Liver (tissue), 9 donors: ENCODE data around the gene DAAM1. TPM values are rescaled to one million over a fixed set of nuclear protein-coding genes. Genes with fewer than 3 reads are reported as not detected.

Experiments
- DNase-seq: peaks from one replicate; pipeline ENCODE4 v3.0.0-alpha.2; 2017; ENCODE audit warnings: low spot score
- H3K27ac ChIP-seq, 2 donors: one replicate each; pipeline ENCODE4 v1.7.0; 2013; ENCODE audit warnings: inconsistent platforms in 2 of 2, low read length in 2 of 2, control low read depth in 1 of 2, low read depth in 1 of 2, mild to moderate bottlenecking in 1 of 2
- H3K27me3 ChIP-seq, 4 donors: one replicate each; pipeline versions ENCODE4 v1.6.1 to v1.7.0; 2013; ENCODE audit warnings: low read length in 3 of 4, inconsistent platforms in 1 of 4, mild to moderate bottlenecking in 1 of 4, moderate library complexity in 1 of 4; ENCODE audit not compliant: control insufficient read depth in 4 of 4, insufficient read depth in 4 of 4
- H3K36me3 ChIP-seq, 4 donors: one replicate each; pipeline versions ENCODE4 v1.6.1 to v1.7.0; 2013; ENCODE audit warnings: low read length in 3 of 4, mild to moderate bottlenecking in 3 of 4, low read depth in 1 of 4, moderate library complexity in 1 of 4; ENCODE audit not compliant: control insufficient read depth in 4 of 4, insufficient read depth in 3 of 4
- H3K4me1 ChIP-seq, 4 donors: one replicate each; pipeline versions ENCODE4 v1.6.1 to v1.7.0; 2013; ENCODE audit warnings: low read length in 3 of 4, mild to moderate bottlenecking in 3 of 4, moderate library complexity in 1 of 4; ENCODE audit not compliant: control insufficient read depth in 4 of 4, insufficient read depth in 4 of 4
- H3K4me3 ChIP-seq, 3 donors: one replicate each; pipeline versions ENCODE4 v1.6.1 to v1.7.0; 2013; ENCODE audit warnings: low read length in 3 of 3, control low read depth in 1 of 3, low read depth in 1 of 3, mild to moderate bottlenecking in 1 of 3
- H3K9ac ChIP-seq, 2 donors: one replicate each; pipeline ENCODE4 v1.7.0; 2013; ENCODE audit warnings: low read length in 2 of 2, mild to moderate bottlenecking in 2 of 2, moderate library complexity in 2 of 2, control low read depth in 1 of 2, low read depth in 1 of 2
- H3K9me3 ChIP-seq, 4 donors: one replicate each; pipeline versions ENCODE4 v1.6.1 to v1.7.0; 2013; ENCODE audit warnings: low read length in 3 of 4; ENCODE audit not compliant: control insufficient read depth in 4 of 4
- ATF3 ChIP-seq: IDR thresholded peaks from 2 replicates; pipeline ENCODE4 v1.6.1; 2016; ENCODE audit warnings: antibody characterized with exemption
- EGR1 ChIP-seq, 2 donors: IDR thresholded peaks; 2 replicates each; pipeline ENCODE4 v1.6.1; 2016 to 2018; ENCODE audit warnings: antibody characterized with exemption in 2 of 2, low read depth in 2 of 2
- FOXA1 ChIP-seq: IDR thresholded peaks from 2 replicates; pipeline ENCODE4 v1.6.1; 2016; ENCODE audit warnings: antibody characterized with exemption
- FOXA2 ChIP-seq: IDR thresholded peaks from 2 replicates; pipeline ENCODE4 v1.6.1; 2016; ENCODE audit warnings: antibody characterized with exemption
- GABPA ChIP-seq, 2 donors: IDR thresholded peaks in 1 of 2; conservative IDR thresholded peaks in 1 of 2; 2 replicates each; pipeline ENCODE4 v1.6.1; 2016; ENCODE audit warnings: antibody characterized with exemption in 2 of 2, mild to moderate bottlenecking in 1 of 2, moderate library complexity in 1 of 2
- HNF4A ChIP-seq, 2 donors: conservative IDR thresholded peaks; 2 replicates each; pipeline ENCODE4 v1.6.1; 2016; ENCODE audit warnings: antibody characterized with exemption in 2 of 2, mild to moderate bottlenecking in 2 of 2
- HNF4G ChIP-seq: IDR thresholded peaks from 2 replicates; pipeline ENCODE4 v1.6.1; 2016; ENCODE audit warnings: antibody characterized with exemption
- JUND ChIP-seq, 2 donors: IDR thresholded peaks; 2 replicates each; pipeline ENCODE4 v1.6.1; 2016; ENCODE audit warnings: antibody characterized with exemption in 2 of 2
- MAX ChIP-seq: IDR thresholded peaks from 2 replicates; pipeline ENCODE4 v1.6.1; 2016; ENCODE audit warnings: antibody characterized with exemption
- RAD21 ChIP-seq, 2 donors: IDR thresholded peaks; 2 replicates each; pipeline ENCODE4 v1.6.1; 2016; ENCODE audit warnings: antibody characterized with exemption in 2 of 2, mild to moderate bottlenecking in 2 of 2
- REST ChIP-seq: IDR thresholded peaks from 2 replicates; pipeline ENCODE4 v1.6.1; 2016; ENCODE audit warnings: antibody characterized with exemption, mild to moderate bottlenecking
- SP1 ChIP-seq: IDR thresholded peaks from 2 replicates; pipeline ENCODE4 v1.6.1; 2018; ENCODE audit warnings: antibody characterized with exemption, mild to moderate bottlenecking
- TAF1 ChIP-seq: conservative IDR thresholded peaks from 2 replicates; pipeline ENCODE4 v1.6.1; 2016; ENCODE audit warnings: antibody characterized with exemption, mild to moderate bottlenecking
- YY1 ChIP-seq: IDR thresholded peaks from 2 replicates; pipeline ENCODE4 v1.6.1; 2016; ENCODE audit warnings: antibody characterized with exemption, mild to moderate bottlenecking
- ZBTB33 ChIP-seq: IDR thresholded peaks from 2 replicates; pipeline ENCODE4 v1.6.1; 2016; ENCODE audit warnings: antibody characterized with exemption
- WGBS: extraction: QIAGEN DNeasy Blood & Tissue Kit; methylation state at CpG from one replicate; pipeline ENCODE4 v1.1.7; 2013; 5-methylcytosine and 5-hydroxymethylcytosine counted together
- polyA plus RNA-seq, 2 donors: library from polyadenylated mRNA; stranded (reverse) in 1 of 2; unstranded in 1 of 2; fragments of 200-250 nt in 1 of 2; fragments of >200 nt in 1 of 2; fragmentation: Nextera tagmentation in 1 of 2; extraction: Ambion mirVana in 1 of 2; gene quantifications; one replicate each; pipeline versions ENCODE4 v1.2.1 to v1.2.3, GENCODE V29; 2013 to 2015
- total RNA-seq, 2 donors: library from RNA; depleted of rRNA; stranded (reverse); fragments of >200 nt; gene quantifications; one replicate each; pipeline ENCODE4 v1.2.3, GENCODE V29; 2014
- TF ChIP-seq, protein P1 (sequence below): fragments of 150-350 bp; IDR thresholded peaks from 2 replicates; pipeline ENCODE4 v1.5.1; 2017; ENCODE audit warnings: improper control_type of control experiment, low read depth, low read length; ENCODE audit not compliant: missing input control
- donor health status: healthy.
- donor health status: healthy.
- donor health status: healthy.
- donor health status: healthy.
- donor health status: healthy.

DAAM1 gene
- total and polyA plus RNA-seq, 4 donors = 9.5 to 28.4 (median 18.5) TPM

- no peaks in the 10 kb centered on the region for H3K36me3 ChIP-seq
- H3K4me3 ChIP-seq = no peak overlapping the region
- H3K9ac ChIP-seq = no peak overlapping the region
- H3K27ac ChIP-seq = no peak overlapping the region
- 42% methylated on average over 7 of the region's 7 CpGs for WGBS
- TF ChIP-seq GABPA (IDR thresholded peaks at IDR 0.05 in 1 of 2, conservative IDR thresholded peaks at IDR 0.05 in 1 of 2) (no peak), FOXA1 (no peak), HNF4G (no peak), JUND (IDR thresholded peaks at IDR 0.05) (no peak), EGR1 (IDR thresholded peaks at IDR 0.05; ENCODE audit: low read depth in 2 of 2) (no peak), REST (no peak), ZBTB33 (no peak), TAF1 (no peak), HNF4A (conservative IDR thresholded peaks at IDR 0.05) (peak in 1 of 2 donors; percentile 9), FOXA2 (no peak), YY1 (no peak), MAX (no peak), SP1 (peak; percentile 20), ATF3 (peak; percentile 27)
- TF ChIP-seq, protein P1, sequence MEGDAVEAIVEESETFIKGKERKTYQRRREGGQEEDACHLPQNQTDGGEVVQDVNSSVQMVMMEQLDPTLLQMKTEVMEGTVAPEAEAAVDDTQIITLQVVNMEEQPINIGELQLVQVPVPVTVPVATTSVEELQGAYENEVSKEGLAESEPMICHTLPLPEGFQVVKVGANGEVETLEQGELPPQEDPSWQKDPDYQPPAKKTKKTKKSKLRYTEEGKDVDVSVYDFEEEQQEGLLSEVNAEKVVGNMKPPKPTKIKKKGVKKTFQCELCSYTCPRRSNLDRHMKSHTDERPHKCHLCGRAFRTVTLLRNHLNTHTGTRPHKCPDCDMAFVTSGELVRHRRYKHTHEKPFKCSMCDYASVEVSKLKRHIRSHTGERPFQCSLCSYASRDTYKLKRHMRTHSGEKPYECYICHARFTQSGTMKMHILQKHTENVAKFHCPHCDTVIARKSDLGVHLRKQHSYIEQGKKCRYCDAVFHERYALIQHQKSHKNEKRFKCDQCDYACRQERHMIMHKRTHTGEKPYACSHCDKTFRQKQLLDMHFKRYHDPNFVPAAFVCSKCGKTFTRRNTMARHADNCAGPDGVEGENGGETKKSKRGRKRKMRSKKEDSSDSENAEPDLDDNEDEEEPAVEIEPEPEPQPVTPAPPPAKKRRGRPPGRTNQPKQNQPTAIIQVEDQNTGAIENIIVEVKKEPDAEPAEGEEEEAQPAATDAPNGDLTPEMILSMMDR = no peak
- no peaks in the 10 kb centered on the region for H3K27me3 ChIP-seq
- H3K4me1 ChIP-seq = no peaks in the 10 kb centered on the region
- no peak for DNase-seq
- H3K9me3 ChIP-seq = no peaks in the 10 kb centered on the region
Measured at GRCh38 chr14:59161561-59162175, 26.8 kb upstream of the DAAM1 start.

GRCh38 chr14:59166258-59166657 is 22.2 kb upstream of the DAAM1 start:
- Histone ChIP-seq H3K36me3 (no peaks in the 10 kb centered on the region), H3K27ac (no peak overlapping the region), H3K4me3 (no peak overlapping the region), H3K27me3 (no peaks in the 10 kb centered on the region), H3K4me1 (no peaks in the 10 kb centered on the region), H3K9me3 (no peaks in the 10 kb centered on the region), H3K9ac (no peak overlapping the region)
- 93% methylated on average over 3 of the region's 3 CpGs for WGBS
- DNase-seq = no peak
- no peak for TF ChIP-seq YY1
- no peak for TF ChIP-seq RAD21 (IDR thresholded peaks at IDR 0.05)
- TF ChIP-seq ATF3 = no peak
- TF ChIP-seq GABPA (IDR thresholded peaks at IDR 0.05 in 1 of 2, conservative IDR thresholded peaks at IDR 0.05 in 1 of 2) = no peak
- TF ChIP-seq, protein P1 = no peak
- TF ChIP-seq JUND (IDR thresholded peaks at IDR 0.05) = no peak
- no peak for TF ChIP-seq ZBTB33
